HEK293 (cell line): ENCODE data around the gene ASF1B.
A peak's percentile ranks its signal among the peaks of the same experiment; 100 is the strongest.

Experiments used
- CTCF ChIA-PET: fragments of 350-600 bp; formaldehyde crosslinking; extraction: SDS; loops from one replicate; lab custom pipeline; 2021; ENCODE audit warnings: antibody characterized with exemption; lab: Yijun Ruan, JAX
- POLR2A ChIA-PET: fragments of 300-600 bp; formaldehyde crosslinking; extraction: SDS; loops from one replicate; lab custom pipeline; 2020; ENCODE audit warnings: antibody characterized with exemption, inconsistent platforms; lab: Yijun Ruan, JAX
- H3K27ac ChIP-seq: fragments of 200-500 bp; sonication (Bioruptor generic); 2 replicates; pipeline ENCODE4 v1.5.1; 2014; ENCODE audit warnings: low read depth, low read length, control low read depth, inconsistent platforms; ENCODE audit errors: extremely low read depth
- H3K36me3 ChIP-seq, 2 experiments: fragments of 200-500 bp in 1 of 2; sonication (Bioruptor generic) in 1 of 2; 1 replicate in 1 of 2; 2 replicates in 1 of 2; pipeline ENCODE4 v1.5.1; 2014 to 2017; ENCODE audit warnings: inconsistent platforms in 2 of 2, low read length in 2 of 2; ENCODE audit not compliant: control insufficient read depth in 2 of 2, insufficient read depth in 1 of 2
- H3K4me1 ChIP-seq: fragments of 200-500 bp; sonication (Bioruptor generic); 2 replicates; pipeline ENCODE4 v1.5.1; 2014; ENCODE audit warnings: mild to moderate bottlenecking, low read length, inconsistent platforms; ENCODE audit not compliant: control insufficient read depth, insufficient read depth
- H3K4me3 ChIP-seq: 2 replicates; pipeline ENCODE4 v1.5.1; 2011; ENCODE audit warnings: low read depth, mild to moderate bottlenecking, control low read depth, low read length, moderate library complexity
- H3K9me3 ChIP-seq: fragments of 200-500 bp; sonication (Bioruptor generic); 2 replicates; pipeline ENCODE4 v1.5.1; 2014; ENCODE audit warnings: low read depth, low read length, inconsistent platforms; ENCODE audit not compliant: control insufficient read depth, insufficient read depth
- AEBP2 ChIP-seq: fragments of 450-650 bp; formaldehyde crosslinking; IDR thresholded peaks from 2 replicates; pipeline ENCODE4 v1.5.1; 2016; ENCODE audit warnings: missing biosample characterization, missing genetic modification characterization, borderline replicate concordance
- EGR2 ChIP-seq: fragments of 450-650 bp; formaldehyde crosslinking; IDR thresholded peaks from 2 replicates; pipeline ENCODE4 v1.5.1; 2016; ENCODE audit warnings: low read depth, missing biosample characterization, missing genetic modification characterization
- GLIS2 ChIP-seq: fragments of 450-650 bp; formaldehyde crosslinking; IDR thresholded peaks from 2 replicates; pipeline ENCODE4 v1.5.1; 2016; ENCODE audit warnings: missing biosample characterization, missing genetic modification characterization
- INSM2 ChIP-seq: fragments of 450-650 bp; formaldehyde crosslinking; IDR thresholded peaks from 2 replicates; pipeline ENCODE4 v1.5.1; 2016; ENCODE audit warnings: missing biosample characterization, missing genetic modification characterization
- KLF10 ChIP-seq: fragments of 450-650 bp; IDR thresholded peaks from 2 replicates; pipeline ENCODE4 v1.5.1; 2018; ENCODE audit warnings: missing biosample characterization, mild to moderate bottlenecking, missing genetic modification characterization
- OSR2 ChIP-seq: fragments of 450-650 bp; formaldehyde crosslinking; IDR thresholded peaks from 2 replicates; pipeline ENCODE4 v1.5.1; 2016; ENCODE audit warnings: missing biosample characterization, missing genetic modification characterization
- PATZ1 ChIP-seq: fragments of 450-650 bp; formaldehyde crosslinking; IDR thresholded peaks from 2 replicates; pipeline ENCODE4 v1.5.1; 2016; ENCODE audit warnings: missing biosample characterization, missing genetic modification characterization
- SCRT2 ChIP-seq: fragments of 450-650 bp; formaldehyde crosslinking; IDR thresholded peaks from 2 replicates; pipeline ENCODE4 v1.5.1; 2016; ENCODE audit warnings: missing biosample characterization, missing genetic modification characterization
- SP3 ChIP-seq: fragments of 450-650 bp; formaldehyde crosslinking; IDR thresholded peaks from 2 replicates; pipeline ENCODE4 v1.5.1; 2016; ENCODE audit warnings: missing biosample characterization, missing genetic modification characterization
- SP7 ChIP-seq: fragments of 450-650 bp; formaldehyde crosslinking; IDR thresholded peaks from 2 replicates; pipeline ENCODE4 v1.5.1; 2016; ENCODE audit warnings: missing biosample characterization, missing genetic modification characterization
- ZBTB26 ChIP-seq: fragments of 450-650 bp; formaldehyde crosslinking; optimal IDR thresholded peaks from 2 replicates; pipeline ENCODE3; 2016; ENCODE audit warnings: missing biosample characterization, mild to moderate bottlenecking, missing genetic modification characterization
- ZEB2 ChIP-seq: fragments of 450-650 bp; formaldehyde crosslinking; IDR thresholded peaks from 2 replicates; pipeline ENCODE4 v1.5.1; 2016; ENCODE audit warnings: missing biosample characterization, missing genetic modification characterization
- ZFHX2 ChIP-seq: fragments of 450-650 bp; formaldehyde crosslinking; conservative IDR thresholded peaks from 2 replicates; pipeline ENCODE4 v1.5.1; 2016; ENCODE audit warnings: missing biosample characterization, missing genetic modification characterization
- ZFP3 ChIP-seq: fragments of 450-650 bp; formaldehyde crosslinking; IDR thresholded peaks from 2 replicates; pipeline ENCODE4 v1.5.1; 2016; ENCODE audit warnings: low read depth, missing biosample characterization, missing genetic modification characterization
- ZFP69B ChIP-seq: fragments of 450-650 bp; formaldehyde crosslinking; IDR thresholded peaks from 2 replicates; pipeline ENCODE4 v1.5.1; 2016; ENCODE audit warnings: missing biosample characterization, missing genetic modification characterization
- ZIC2 ChIP-seq: fragments of 450-650 bp; formaldehyde crosslinking; IDR thresholded peaks from 2 replicates; pipeline ENCODE4 v1.5.1; 2016; ENCODE audit warnings: missing biosample characterization, missing genetic modification characterization
- ZNF132 ChIP-seq: fragments of 450-650 bp; formaldehyde crosslinking; IDR thresholded peaks from 2 replicates; pipeline ENCODE4 v1.5.1; 2017; ENCODE audit warnings: missing biosample characterization, missing genetic modification characterization, borderline replicate concordance
- ZNF155 ChIP-seq: fragments of 450-650 bp; formaldehyde crosslinking; IDR thresholded peaks from 2 replicates; pipeline ENCODE4 v1.5.1; 2016; ENCODE audit warnings: missing biosample characterization, missing genetic modification characterization
- ZNF214 ChIP-seq: fragments of 450-650 bp; formaldehyde crosslinking; IDR thresholded peaks from 2 replicates; pipeline ENCODE4 v1.5.1; 2017; ENCODE audit warnings: missing biosample characterization, mild to moderate bottlenecking, missing genetic modification characterization, borderline replicate concordance
- ZNF23 ChIP-seq: fragments of 450-650 bp; formaldehyde crosslinking; IDR thresholded peaks from 2 replicates; pipeline ENCODE4 v1.5.1; 2016; ENCODE audit warnings: missing biosample characterization, missing genetic modification characterization, borderline replicate concordance
- ZNF274 ChIP-seq, 2 experiments: fragments of 200-500 bp in 1 of 2; fragments of 450-650 bp in 1 of 2; sonication (Bioruptor generic) in 1 of 2; formaldehyde crosslinking in 1 of 2; IDR thresholded peaks; 2 replicates each; pipeline versions ENCODE4 v1.5.1 to v1.6.1; 2014 to 2016; ENCODE audit warnings: borderline replicate concordance in 1 of 2, inconsistent platforms in 1 of 2, low read length in 1 of 2, missing biosample characterization in 1 of 2, missing genetic modification characterization in 1 of 2
- ZNF292 ChIP-seq: fragments of 450-650 bp; formaldehyde crosslinking; IDR thresholded peaks from 2 replicates; pipeline ENCODE4 v1.5.1; 2016; ENCODE audit warnings: low read depth, missing biosample characterization, missing genetic modification characterization, borderline replicate concordance
- ZNF341 ChIP-seq: fragments of 450-650 bp; formaldehyde crosslinking; IDR thresholded peaks from 2 replicates; pipeline ENCODE4; 2016; ENCODE audit warnings: low read depth, missing biosample characterization, missing genetic modification characterization
- ZNF366 ChIP-seq: fragments of 450-650 bp; formaldehyde crosslinking; conservative IDR thresholded peaks from 2 replicates; pipeline ENCODE4 v1.5.1; 2016; ENCODE audit warnings: missing biosample characterization, missing genetic modification characterization
- ZNF501 ChIP-seq: fragments of 450-650 bp; formaldehyde crosslinking; IDR thresholded peaks from 2 replicates; pipeline ENCODE4 v1.5.1; 2016; ENCODE audit warnings: missing biosample characterization, missing genetic modification characterization
- ZNF580 ChIP-seq: fragments of 450-650 bp; formaldehyde crosslinking; IDR thresholded peaks from 2 replicates; pipeline ENCODE4 v1.5.1; 2016; ENCODE audit warnings: missing biosample characterization, missing genetic modification characterization
- ZNF624 ChIP-seq: fragments of 450-650 bp; formaldehyde crosslinking; IDR thresholded peaks from 2 replicates; pipeline ENCODE4 v1.5.1; 2017; ENCODE audit warnings: missing biosample characterization, missing genetic modification characterization
- ZNF629 ChIP-seq: fragments of 450-650 bp; formaldehyde crosslinking; IDR thresholded peaks from 2 replicates; pipeline ENCODE4 v1.5.1; 2017; ENCODE audit warnings: missing biosample characterization, missing genetic modification characterization
- ZNF654 ChIP-seq: fragments of 450-650 bp; formaldehyde crosslinking; IDR thresholded peaks from 2 replicates; pipeline ENCODE4 v1.5.1; 2016; ENCODE audit warnings: low read depth, missing biosample characterization, missing genetic modification characterization
- ZNF670 ChIP-seq: fragments of 450-650 bp; formaldehyde crosslinking; IDR thresholded peaks from 2 replicates; pipeline ENCODE4 v1.5.1; 2016; ENCODE audit warnings: missing biosample characterization, missing genetic modification characterization, low read depth
- ZNF776 ChIP-seq: fragments of 450-650 bp; formaldehyde crosslinking; IDR thresholded peaks from 2 replicates; pipeline ENCODE4 v1.5.0; 2017; ENCODE audit warnings: missing biosample characterization, missing genetic modification characterization, borderline replicate concordance

The ASF1B gene

GRCh38 chr19:14136509-14137281 lies at the start of gene ASF1B:
Gene ASF1B (minus strand): TSS chr19:14136589. CDS start chr19:14136456, 133 bp downstream.
- Histone ChIP-seq H3K27ac (peak within 1 kb of the TSS; percentile 85), H3K9me3 (no peaks in the 10 kb centered on the region), H3K4me3 (peak within 1 kb of the TSS; percentile 90), H3K4me1 (no peaks in the 10 kb centered on the region), H3K36me3 (peaks cover 4 to 10% of the 10 kb centered on the region in 2 experiments; a peak in 2 of 3 replicates)
- ChIA-PET POLR2A (interaction anchor here (0.5 to 2.8 kb wide), 59 partner anchors 9 to 1080 kb away, joined by 3 to 64 read pairs (median 4); partner anchors contain the start of genes DNAJB1, GIPC1, MISP3 and NANOS3), CTCF (interaction anchor here (0.5 to 3.8 kb wide), 43 partner anchors 11 to 549 kb away, joined by 3 to 31 read pairs (median 4); no protein-coding TSS in a partner anchor)
- TF ChIP-seq ZNF501 (tag by site-specific recombination): no peak; the same call in 1 of the 2 replicates
- no peak for TF ChIP-seq PATZ1 (tag by site-specific recombination)
- no peak for TF ChIP-seq ZNF292 (tag by site-specific recombination)
- TF ChIP-seq ZNF580 (tag by site-specific recombination): peak; percentile 91
- TF ChIP-seq ZNF624 (tag by site-specific recombination): no peak
- no peak for TF ChIP-seq ZNF670 (tag by site-specific recombination)
- peak; percentile 83 for TF ChIP-seq ZFHX2
- TF ChIP-seq OSR2 (tag by site-specific recombination): peak; percentile 30; the same call in 1 of the 2 replicates
- TF ChIP-seq ZNF341 (tag by site-specific recombination): peak; percentile 78
- TF ChIP-seq ZNF629 (tag by site-specific recombination): no peak
- peak; percentile 70 for TF ChIP-seq ZNF366 (tag by site-specific recombination)
- 0 out of 2 replicates have a peak, but pooled peaks have one; percentile 3 for TF ChIP-seq ZFP69B (tag by site-specific recombination)
- TF ChIP-seq ZNF274 (IDR thresholded peaks at IDR 0.05; ENCODE audit: low read length): no peak
- TF ChIP-seq ZNF274 (tag by site-specific recombination; IDR thresholded peaks at IDR 0.05; ENCODE audit: borderline replicate concordance): no peak
- no peak for TF ChIP-seq ZNF132 (tag by site-specific recombination)
- no peak for TF ChIP-seq ZNF776 (tag by site-specific recombination)
- TF ChIP-seq ZNF23: no peak
- TF ChIP-seq SP3 (tag by site-specific recombination): peak; percentile 93
- TF ChIP-seq ZNF155 (tag by site-specific recombination): no peak
- TF ChIP-seq ZNF214 (tag by site-specific recombination): no peak
- TF ChIP-seq SP7 (tag by site-specific recombination): peak; percentile 66; the same call in 1 of the 2 replicates
- TF ChIP-seq SCRT2: peak; percentile 100
- TF ChIP-seq GLIS2: peak; percentile 84
- TF ChIP-seq ZIC2 (tag by site-specific recombination): peak; percentile 97
- peak; percentile 52 for TF ChIP-seq ZNF654
- TF ChIP-seq EGR2: peak; percentile 73
- TF ChIP-seq ZEB2 (tag by site-specific recombination): peak; percentile 89
- TF ChIP-seq AEBP2 (tag by site-specific recombination): no peak
- TF ChIP-seq INSM2: peak; percentile 28; the same call in 1 of the 2 replicates
- TF ChIP-seq ZFP3 (tag by site-specific recombination): no peak
- peak; percentile 42; the same call in 1 of the 2 replicates for TF ChIP-seq KLF10
- peak; percentile 99 for TF ChIP-seq ZBTB26 (tag by site-specific recombination)
